ENCODE results near the gene THADA.

DNA sequence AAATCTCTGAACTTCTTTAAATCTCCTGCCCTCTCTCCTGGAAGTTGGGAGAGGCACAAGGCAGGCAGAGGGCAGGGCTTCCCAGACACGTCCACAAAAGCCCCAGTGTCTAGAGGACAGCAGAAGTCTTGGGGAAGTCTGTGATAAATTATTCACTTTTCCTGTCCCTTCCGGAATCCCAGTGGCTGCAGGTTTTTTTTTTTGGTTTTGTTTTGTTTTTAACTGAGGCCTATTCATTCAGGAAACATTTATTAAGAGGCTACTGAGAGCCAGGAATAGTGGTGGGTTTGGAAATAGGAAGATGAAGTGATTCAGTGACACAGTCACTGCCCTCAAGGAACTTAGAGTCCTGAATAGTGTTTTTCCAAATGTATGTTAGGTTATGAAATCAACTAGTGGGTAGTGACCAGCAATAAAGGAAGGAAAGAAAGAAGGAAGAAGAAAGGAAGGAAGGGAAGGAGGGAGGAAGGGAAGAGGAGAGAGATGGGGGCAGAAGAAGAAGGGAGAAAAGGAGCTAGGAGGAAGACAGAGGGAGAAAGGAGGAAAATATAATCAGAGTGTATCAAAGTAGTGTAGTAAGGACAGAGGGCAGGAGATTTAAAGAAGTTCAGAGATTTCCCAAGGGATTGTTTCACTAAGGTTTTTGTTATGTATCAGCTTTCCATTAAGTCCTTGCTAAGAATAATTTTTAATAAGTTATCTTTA lies 270.6 kb downstream of the THADA start:
- TF ChIP-seq YY1 (IDR thresholded peaks at IDR 0.05; ENCODE audit: insufficient read depth, insufficient read length), result no peak
- TF ChIP-seq SUZ12 (IDR thresholded peaks at IDR 0.05; ENCODE audit: extremely low read depth, insufficient read depth, insufficient read length), result no peak

All from NT2/D1 (cell line).